GM12891 (cell line): Measurements from ENCODE around the gene NCF4.

Experiments used
- POLR2A ChIP-seq: IDR thresholded peaks from 2 replicates; pipeline ENCODE4 v1.6.1; 2011; ENCODE audit warnings: low read depth, low read length, control low read depth
- POLR2AphosphoS5 ChIP-seq: IDR thresholded peaks from 2 replicates; pipeline ENCODE4 v1.6.1; 2011; ENCODE audit warnings: low read depth, low read length, control low read depth
- SPI1 ChIP-seq: IDR thresholded peaks from 2 replicates; pipeline ENCODE4 v1.6.1; 2011; ENCODE audit warnings: low read depth, low read length, control low read depth
- TAF1 ChIP-seq: IDR thresholded peaks from 2 replicates; pipeline ENCODE4 v1.6.1; 2011; ENCODE audit warnings: low read depth, low read length, control low read depth

DNA sequence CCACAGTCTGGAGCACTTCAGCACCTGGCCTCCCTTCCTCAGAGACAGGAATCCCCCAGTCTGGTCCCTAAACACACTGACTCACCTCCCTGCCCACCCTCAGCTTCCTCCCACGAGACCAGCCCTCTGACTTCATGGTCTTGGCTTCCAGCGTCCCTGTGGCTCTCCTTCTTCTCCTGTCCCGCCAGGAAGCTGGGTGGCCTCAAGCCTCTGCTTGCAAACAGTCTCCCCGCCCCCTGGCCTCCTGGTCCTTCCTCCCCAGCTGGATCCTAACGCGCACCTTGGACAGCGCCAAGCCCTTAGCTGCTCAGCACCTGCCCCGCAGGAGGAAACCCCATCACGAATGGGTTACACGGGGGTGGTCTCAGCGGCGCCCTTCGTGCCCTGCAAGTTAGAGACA, 4.5 kb downstream of the NCF4 start:
- TF ChIP-seq TAF1 (no peak), POLR2A (no peak), POLR2AphosphoS5 (no peak), SPI1 (no peak)
